Neural crest cell (in vitro differentiated cells): Measurements from ENCODE around the gene BMPR1A. TPM values are rescaled to one million over a fixed set of nuclear protein-coding genes. Genes with fewer than 3 reads are reported as not detected.

ENCODE experiments used
- DNase-seq: peaks from one replicate; pipeline ENCODE4 v3.0.0; 2021; ENCODE audit warnings: low read depth, mixed read lengths, low spot score
- H3K27ac Mint-ChIP-seq: one replicate; pipeline ENCODE4 v1.8.0; 2021; ENCODE audit warnings: mild to moderate bottlenecking, mixed read lengths; ENCODE audit not compliant: unreplicated experiment
- H3K27me3 Mint-ChIP-seq: 2 replicates; pipeline ENCODE4 v1.8.0; 2021; ENCODE audit warnings: low read depth, mild to moderate bottlenecking, mixed read lengths
- H3K36me3 Mint-ChIP-seq: 2 replicates; pipeline ENCODE4 v1.8.0; 2021; ENCODE audit warnings: low read depth, mild to moderate bottlenecking, mixed read lengths
- H3K4me1 Mint-ChIP-seq: 2 replicates; pipeline ENCODE4 v1.8.0; 2021; ENCODE audit warnings: mixed read lengths
- H3K4me3 Mint-ChIP-seq: one replicate; pipeline ENCODE4 v1.8.0; 2021; ENCODE audit warnings: mild to moderate bottlenecking, mixed read lengths
- H3K9me3 Mint-ChIP-seq: 2 replicates; pipeline ENCODE4 v1.8.0; 2021; ENCODE audit warnings: mixed read lengths
- total RNA-seq: library from RNA; stranded (reverse); gene quantifications from 2 replicates; pipeline ENCODE4 v1.2.1, GENCODE V29; 2021
- TF ChIP-seq, protein P1 (sequence below): fragments of 200-600 bp; sonication (generic); conservative IDR thresholded peaks from 2 replicates; pipeline ENCODE4 v1.5.0; 2021; ENCODE audit warnings: antibody characterized with exemption, mild to moderate bottlenecking

BMPR1A gene
- total RNA-seq, 1 donor from 2014 or later: 78.6 TPM

DNA sequence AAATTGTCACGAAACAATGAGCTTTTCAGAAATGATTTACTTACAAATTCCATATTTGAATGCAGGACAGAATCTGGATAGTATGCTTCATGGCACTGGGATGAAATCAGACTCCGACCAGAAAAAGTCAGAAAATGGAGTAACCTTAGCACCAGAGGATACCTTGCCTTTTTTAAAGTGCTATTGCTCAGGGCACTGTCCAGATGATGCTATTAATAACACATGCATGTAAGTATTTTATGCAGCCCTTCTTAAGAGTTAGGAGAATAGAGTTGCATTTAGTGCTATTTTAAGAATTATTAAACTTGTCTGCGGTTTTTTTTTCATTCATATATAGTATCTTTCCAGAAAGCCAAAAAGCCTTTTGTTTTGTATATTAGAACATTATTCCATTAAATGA lies 133.6 kb downstream of the BMPR1A start:
- TF ChIP-seq, protein P1, sequence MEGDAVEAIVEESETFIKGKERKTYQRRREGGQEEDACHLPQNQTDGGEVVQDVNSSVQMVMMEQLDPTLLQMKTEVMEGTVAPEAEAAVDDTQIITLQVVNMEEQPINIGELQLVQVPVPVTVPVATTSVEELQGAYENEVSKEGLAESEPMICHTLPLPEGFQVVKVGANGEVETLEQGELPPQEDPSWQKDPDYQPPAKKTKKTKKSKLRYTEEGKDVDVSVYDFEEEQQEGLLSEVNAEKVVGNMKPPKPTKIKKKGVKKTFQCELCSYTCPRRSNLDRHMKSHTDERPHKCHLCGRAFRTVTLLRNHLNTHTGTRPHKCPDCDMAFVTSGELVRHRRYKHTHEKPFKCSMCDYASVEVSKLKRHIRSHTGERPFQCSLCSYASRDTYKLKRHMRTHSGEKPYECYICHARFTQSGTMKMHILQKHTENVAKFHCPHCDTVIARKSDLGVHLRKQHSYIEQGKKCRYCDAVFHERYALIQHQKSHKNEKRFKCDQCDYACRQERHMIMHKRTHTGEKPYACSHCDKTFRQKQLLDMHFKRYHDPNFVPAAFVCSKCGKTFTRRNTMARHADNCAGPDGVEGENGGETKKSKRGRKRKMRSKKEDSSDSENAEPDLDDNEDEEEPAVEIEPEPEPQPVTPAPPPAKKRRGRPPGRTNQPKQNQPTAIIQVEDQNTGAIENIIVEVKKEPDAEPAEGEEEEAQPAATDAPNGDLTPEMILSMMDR: no peak
- Mint-ChIP-seq H3K4me1 (peaks cover 10% of the 10 kb centered on the region), H3K9me3 (no peaks in the 10 kb centered on the region), H3K4me3 (no peak overlapping the region), H3K36me3 (peaks cover 16% of the 10 kb centered on the region), H3K27me3 (no peaks in the 10 kb centered on the region), H3K27ac (no peak overlapping the region)
- no peak for DNase-seq

DNA sequence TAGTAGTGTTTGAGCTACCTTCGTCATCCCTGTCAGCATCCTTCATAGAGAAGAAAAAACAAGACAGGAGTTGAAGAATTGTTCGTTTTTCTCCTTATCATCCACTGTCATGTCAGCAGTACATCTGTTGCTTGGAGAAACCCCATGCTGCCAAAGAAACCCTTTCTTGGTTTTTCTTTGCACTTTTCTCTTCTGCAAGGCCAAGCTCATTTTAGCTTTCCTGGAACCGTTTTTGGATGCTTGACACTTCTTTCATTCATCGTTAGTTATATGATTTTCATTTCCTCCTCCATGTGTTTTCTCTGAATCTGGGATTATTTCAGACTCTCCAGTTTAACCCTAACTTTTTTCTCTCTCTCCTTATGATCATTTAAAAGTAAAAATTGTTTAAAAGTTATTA lies 142.1 kb downstream of the BMPR1A start:
- H3K4me1 Mint-ChIP-seq: peaks cover 16% of the 10 kb centered on the region
- H3K4me3 Mint-ChIP-seq: no peak overlapping the region
- H3K9me3 Mint-ChIP-seq: no peaks in the 10 kb centered on the region
- H3K27me3 Mint-ChIP-seq: no peaks in the 10 kb centered on the region
- H3K27ac Mint-ChIP-seq: no peak overlapping the region
- H3K36me3 Mint-ChIP-seq: peaks cover 12% of the 10 kb centered on the region
- TF ChIP-seq, protein P1: no peak
- no peak for DNase-seq

DNA sequence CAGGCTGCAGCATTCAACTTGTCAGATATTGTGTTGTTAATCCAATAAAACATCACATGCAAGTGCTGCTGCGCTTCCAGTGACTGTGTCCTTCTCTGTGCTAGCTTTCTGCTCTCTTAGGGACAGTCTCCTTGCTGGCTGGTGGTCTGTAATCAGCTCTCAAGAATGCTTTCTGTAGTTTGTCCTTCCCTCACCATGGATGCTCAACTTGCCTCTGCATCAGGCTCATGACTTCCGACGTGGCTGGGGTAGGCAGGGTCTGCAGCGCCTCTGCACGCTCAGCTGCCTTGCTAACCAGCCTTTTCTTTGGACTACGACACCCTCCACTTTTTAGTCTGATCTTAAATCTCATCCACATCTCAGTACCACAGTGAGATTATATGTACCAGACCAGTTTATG lies 142.7 kb downstream of the BMPR1A start:
- no peak overlapping the region for H3K4me3 Mint-ChIP-seq
- no peak for DNase-seq
- H3K27me3 Mint-ChIP-seq: no peaks in the 10 kb centered on the region
- TF ChIP-seq, protein P1: no peak
- no peaks in the 10 kb centered on the region for H3K9me3 Mint-ChIP-seq
- H3K36me3 Mint-ChIP-seq: peaks cover 9% of the 10 kb centered on the region
- H3K27ac Mint-ChIP-seq: peak overlapping the region; percentile 59
- H3K4me1 Mint-ChIP-seq: peaks cover 16% of the 10 kb centered on the region

DNA sequence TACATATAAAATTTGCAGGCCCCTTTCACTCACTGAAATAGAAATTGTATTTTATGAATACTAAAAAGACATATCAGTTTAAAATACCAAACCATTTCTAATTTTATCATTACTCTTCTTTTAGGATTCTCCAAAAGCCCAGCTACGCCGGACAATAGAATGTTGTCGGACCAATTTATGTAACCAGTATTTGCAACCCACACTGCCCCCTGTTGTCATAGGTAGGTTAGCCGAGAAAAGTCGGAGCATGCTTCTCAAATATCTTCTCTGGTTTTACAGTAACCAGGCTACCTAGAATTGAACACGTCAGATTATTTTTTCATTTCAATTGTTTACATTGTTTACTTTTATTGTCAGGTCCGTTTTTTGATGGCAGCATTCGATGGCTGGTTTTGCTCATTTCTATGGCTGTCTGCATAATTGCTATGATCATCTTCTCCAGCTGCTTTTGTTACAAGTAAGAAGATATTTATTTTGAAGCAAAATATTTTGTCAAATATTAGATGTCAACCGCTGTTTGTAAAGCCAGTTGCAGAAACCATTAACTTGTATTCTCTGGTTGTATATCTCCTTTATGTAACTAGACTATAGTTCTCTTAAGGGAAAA lies 143.4 kb downstream of the BMPR1A start:
- H3K27ac Mint-ChIP-seq: no peak overlapping the region
- TF ChIP-seq, protein P1: peak; percentile 85

DNA sequence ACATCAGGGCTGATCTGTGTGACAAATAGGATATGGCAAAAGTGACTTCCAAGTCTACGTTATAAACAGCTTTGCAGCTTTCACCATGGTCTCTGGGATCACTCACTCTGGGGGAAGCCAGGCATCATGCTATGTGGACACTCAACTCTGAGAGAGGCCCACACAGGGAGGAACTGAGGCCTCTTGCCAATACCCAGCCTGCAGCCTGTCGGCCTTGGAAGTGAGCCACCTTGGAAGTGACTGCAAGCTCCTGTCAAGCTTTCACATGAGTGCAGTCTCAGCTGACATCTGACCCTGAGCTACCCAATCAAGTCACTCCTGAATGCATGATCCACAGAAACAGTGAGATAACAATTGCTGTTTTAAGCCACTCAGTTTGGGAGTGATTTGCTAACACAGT lies 144.5 kb downstream of the BMPR1A start:
- TF ChIP-seq, protein P1: no peak
- no peaks in the 10 kb centered on the region for H3K27me3 Mint-ChIP-seq
- H3K4me3 Mint-ChIP-seq: no peak overlapping the region
- no peak overlapping the region for H3K27ac Mint-ChIP-seq
- H3K36me3 Mint-ChIP-seq: peaks cover 18% of the 10 kb centered on the region
- peaks cover 24% of the 10 kb centered on the region for H3K4me1 Mint-ChIP-seq
- no peak for DNase-seq
- H3K9me3 Mint-ChIP-seq: no peaks in the 10 kb centered on the region

More for the DNA sequence above, 143.4 kb downstream of the BMPR1A start:
- Mint-ChIP-seq H3K4me1 (peaks cover 16% of the 10 kb centered on the region), H3K27me3 (no peaks in the 10 kb centered on the region), H3K9me3 (no peaks in the 10 kb centered on the region), H3K4me3 (no peak overlapping the region), H3K36me3 (peaks cover 13% of the 10 kb centered on the region)
- peak; percentile 59 for DNase-seq
